ENCODE results near the gene CAPRIN1. TPM values are rescaled to one million over a fixed set of nuclear protein-coding genes. Genes with fewer than 3 reads are reported as not detected.

Gene CAPRIN1
- total RNA-seq, 1 experiment from 2014 or later = 301 TPM

DNA sequence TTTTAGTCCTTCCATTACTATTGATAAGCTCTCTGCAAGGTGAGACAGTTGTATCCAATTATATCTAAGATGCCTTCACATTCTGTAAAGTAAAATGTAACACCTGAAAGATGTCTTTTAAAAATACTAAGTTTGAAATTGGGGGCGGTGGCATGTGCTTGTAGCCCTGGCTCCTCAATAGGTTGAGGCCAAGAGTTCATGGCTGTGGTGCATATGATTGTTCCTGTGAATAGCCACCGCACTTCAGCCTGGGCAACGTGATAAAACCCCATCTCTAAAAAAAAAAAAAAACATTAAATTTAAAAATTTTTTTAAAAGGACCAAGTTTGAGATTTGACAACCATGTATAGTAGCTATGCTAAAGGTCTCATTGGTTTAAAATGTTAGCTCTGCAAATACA lies 20.5 kb downstream of the CAPRIN1 start:
- Mint-ChIP-seq H3K27me3 (ENCODE audit: low read depth) (no peaks in the 10 kb centered on the region; the same call in 1 of the 2 replicates), H3K36me3 (ENCODE audit: insufficient read depth in 1 of 3, low read depth in 3 of 3) (peaks cover 38 to 64% (median 61%) of the 10 kb centered on the region in 3 experiments; a peak in 6 of 7 replicates), H3K4me3 (no peak overlapping the region), H3K27ac (no peak overlapping the region), H3K9me3 (no peaks in the 10 kb centered on the region), H3K4me1 (peaks cover 3 to 7% of the 10 kb centered on the region in 2 experiments; a peak in 1 of 4 replicates)
- Histone ChIP-seq H4K8ac (replicated peaks; ENCODE audit: insufficient read length, low read depth, low read length) (no peak overlapping the region), H3K79me2 (ENCODE audit: insufficient read depth, low read length) (peaks cover 28% of the 10 kb centered on the region), H2BK12ac (ENCODE audit: insufficient read length, low read depth, low read length) (no peak overlapping the region), H3K4me2 (ENCODE audit: insufficient read depth, insufficient read length, low read length) (no peak overlapping the region), H3T11ph (ENCODE audit: low read length) (no peak overlapping the region), H3K4ac (ENCODE audit: low read depth, low read length) (no peak overlapping the region), H2AK5ac (ENCODE audit: insufficient read length, low read length) (no peak overlapping the region), H3K27me3 (ENCODE audit: insufficient read depth, low read length) (no peaks in the 10 kb centered on the region), H4K91ac (ENCODE audit: insufficient read length, low read depth, low read length) (no peak overlapping the region), H2BK5ac (ENCODE audit: insufficient read length, low read length) (no peak overlapping the region), H3K79me1 (ENCODE audit: insufficient read depth, low read depth, low read length, poor library complexity, severe bottlenecking) (peaks cover 4% of the 10 kb centered on the region), H3K56ac (ENCODE audit: insufficient read length, low read depth, low read length) (no peak overlapping the region), H3K4me1 (ENCODE audit: insufficient read depth, low read length) (no peaks in the 10 kb centered on the region), H3K9ac (ENCODE audit: extremely low read depth, insufficient read length, low read length) (no peak overlapping the region), H4K20me1 (ENCODE audit: control insufficient read depth, insufficient read depth, insufficient read length) (peaks cover 3% of the 10 kb centered on the region), H3K14ac (ENCODE audit: insufficient read depth, low read length) (no peak overlapping the region), H2BK120ac (ENCODE audit: low read depth, low read length, poor library complexity, severe bottlenecking) (no peak overlapping the region), H3K23me2 (ENCODE audit: insufficient read length, low read depth, low read length, poor library complexity, severe bottlenecking) (no peaks in the 10 kb centered on the region), H3K23ac (ENCODE audit: insufficient read length, low read depth, low read length) (no peak overlapping the region), H3K18ac (ENCODE audit: insufficient read length, low read depth, low read length) (no peak overlapping the region), H2BK20ac (ENCODE audit: low read depth, low read length, poor library complexity, severe bottlenecking) (no peak overlapping the region), H3K9me3 (ENCODE audit: control insufficient read depth, low read depth, low read length) (no peaks in the 10 kb centered on the region), H2AFZ (ENCODE audit: low read length) (no peak overlapping the region), H3K27ac (ENCODE audit: insufficient read length, low read depth, low read length) (no peak overlapping the region), H2BK15ac (ENCODE audit: low read depth, low read length) (no peak overlapping the region), H4K5ac (ENCODE audit: insufficient read length, low read depth, low read length) (no peak overlapping the region)
- no CpG with 5 or more reads among the region's 3 CpGs for WGBS (ENCODE audit: extremely low coverage, insufficient read length, low lambda C conversion rate)
- TF ChIP-seq, protein P1, sequence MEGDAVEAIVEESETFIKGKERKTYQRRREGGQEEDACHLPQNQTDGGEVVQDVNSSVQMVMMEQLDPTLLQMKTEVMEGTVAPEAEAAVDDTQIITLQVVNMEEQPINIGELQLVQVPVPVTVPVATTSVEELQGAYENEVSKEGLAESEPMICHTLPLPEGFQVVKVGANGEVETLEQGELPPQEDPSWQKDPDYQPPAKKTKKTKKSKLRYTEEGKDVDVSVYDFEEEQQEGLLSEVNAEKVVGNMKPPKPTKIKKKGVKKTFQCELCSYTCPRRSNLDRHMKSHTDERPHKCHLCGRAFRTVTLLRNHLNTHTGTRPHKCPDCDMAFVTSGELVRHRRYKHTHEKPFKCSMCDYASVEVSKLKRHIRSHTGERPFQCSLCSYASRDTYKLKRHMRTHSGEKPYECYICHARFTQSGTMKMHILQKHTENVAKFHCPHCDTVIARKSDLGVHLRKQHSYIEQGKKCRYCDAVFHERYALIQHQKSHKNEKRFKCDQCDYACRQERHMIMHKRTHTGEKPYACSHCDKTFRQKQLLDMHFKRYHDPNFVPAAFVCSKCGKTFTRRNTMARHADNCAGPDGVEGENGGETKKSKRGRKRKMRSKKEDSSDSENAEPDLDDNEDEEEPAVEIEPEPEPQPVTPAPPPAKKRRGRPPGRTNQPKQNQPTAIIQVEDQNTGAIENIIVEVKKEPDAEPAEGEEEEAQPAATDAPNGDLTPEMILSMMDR (conservative IDR thresholded peaks at IDR 0.05) = no peak
- no peak for DNase-seq
